Breast epithelium (tissue), 4 donors: ENCODE data around the gene RBBP8NL. TPM values are rescaled to one million over a fixed set of nuclear protein-coding genes. Genes with fewer than 3 reads are reported as not detected.
A peak's percentile ranks its signal among the peaks of the same experiment; 100 is the strongest.

Source experiments
- DNase-seq, 2 donors: peaks; one replicate each; pipeline ENCODE4 v3.0.0-alpha.2; 2019; ENCODE audit warnings: low spot score in 2 of 2
- H3K27ac ChIP-seq, 2 donors: fragments of 200-600 bp; sonication (generic) in 1 of 2; one replicate each; pipeline ENCODE4 v1.5.1; 2016 to 2019; ENCODE audit warnings: mild to moderate bottlenecking in 1 of 2
- H3K27me3 ChIP-seq, 2 donors: fragments of 200-600 bp; sonication (generic) in 1 of 2; one replicate each; pipeline versions ENCODE4 v1.5.1 to v1.6.0; 2017 to 2019; ENCODE audit warnings: control low read depth in 1 of 2, mild to moderate bottlenecking in 1 of 2
- H3K36me3 ChIP-seq: fragments of 200-600 bp; one replicate; pipeline ENCODE4 v1.5.1; 2019
- H3K4me1 ChIP-seq, 2 donors: fragments of 200-600 bp; sonication (generic); one replicate each; pipeline ENCODE4 v1.5.1; 2016 to 2019; ENCODE audit warnings: control low read depth in 1 of 2
- H3K4me3 ChIP-seq, 3 donors: fragments of 200-600 bp; sonication (generic); 1 replicate in 2 of 3; 2 replicates in 1 of 3; pipeline ENCODE4 v1.5.1; 2016 to 2019; ENCODE audit warnings: mild to moderate bottlenecking in 3 of 3, moderate library complexity in 2 of 3
- H3K9me3 ChIP-seq, 2 donors: fragments of 200-600 bp; sonication (generic) in 1 of 2; one replicate each; pipeline ENCODE4 v1.5.1; 2016 to 2019; ENCODE audit warnings: control low read depth in 1 of 2
- POLR2A ChIP-seq: fragments of 450-650 bp; IDR thresholded peaks from one replicate; pipeline ENCODE4 v1.6.1; 2016; ENCODE audit warnings: antibody characterized with exemption, mild to moderate bottlenecking, moderate library complexity
- POLR2AphosphoS5 ChIP-seq, 3 donors: sonication (generic); formaldehyde crosslinking; IDR thresholded peaks; one replicate each; pipeline ENCODE4 v1.6.1; 2017; ENCODE audit warnings: antibody characterized with exemption in 3 of 3
- intact Hi-C: fragments of 100-400 bp; cut with DNase I; formaldehyde crosslinking; loops from one replicate; pipeline ENCODE4 v1.15.1; 2023; ENCODE audit warnings: low total_unique reads
- total RNA-seq, 3 donors: library from RNA; depleted of rRNA; stranded (reverse); fragments of >200 nt; gene quantifications; one replicate each; pipeline ENCODE4 v1.1.0, GENCODE V29; 2016
- TF ChIP-seq, protein P1 (sequence below), 3 donors: fragments of 450-650 bp; IDR thresholded peaks; one replicate each; pipeline ENCODE4 v1.5.1; 2016 to 2017; ENCODE audit warnings: antibody characterized with exemption in 3 of 3, mild to moderate bottlenecking in 3 of 3, moderate library complexity in 3 of 3

RBBP8NL gene
- total RNA-seq, 3 donors from 2014 or later: 2.0 to 4.0 TPM; not detected in 1

DNA sequence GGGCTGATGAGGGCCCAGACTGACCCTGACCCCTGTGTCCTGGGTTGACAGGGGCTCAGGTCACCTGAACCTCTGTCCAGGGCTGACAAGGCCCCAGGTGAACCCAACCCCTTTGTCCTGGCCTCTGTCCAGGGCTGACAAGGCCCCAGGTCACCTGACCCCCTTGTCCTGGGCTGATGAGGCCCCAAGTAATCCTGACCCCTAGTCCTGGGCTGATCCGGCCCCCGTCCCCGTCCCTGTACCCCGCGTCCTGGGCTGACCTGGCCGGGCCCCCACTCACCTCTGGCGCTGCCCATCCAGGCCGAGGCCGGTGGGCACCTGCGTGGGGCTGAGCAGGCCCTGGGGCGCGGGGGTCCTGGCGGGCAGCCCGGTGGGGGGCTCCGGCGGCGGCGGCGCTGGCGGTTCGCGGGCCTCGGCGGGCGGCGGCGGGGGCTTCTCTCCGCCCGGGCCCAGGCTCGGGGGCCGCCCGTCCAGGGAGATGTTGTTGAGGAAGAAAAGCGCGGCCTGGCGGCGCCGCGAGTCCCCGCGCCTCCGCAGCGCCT, 20.6 kb downstream of the RBBP8NL start:
- DNase-seq: no peak
- Histone ChIP-seq H3K27ac (peak overlapping the region; percentile 62 to 84), H3K4me3 (peak overlapping the region; percentile 65 to 91 (median 65)), H3K9me3 (no peaks in the 10 kb centered on the region), H3K36me3 (no peaks in the 10 kb centered on the region), H3K27me3 (no peaks in the 10 kb centered on the region), H3K4me1 (peaks cover 11 to 32% of the 10 kb centered on the region in 2 donors)
- intact Hi-C loops: no loop called here
- TF ChIP-seq POLR2A (no peak), POLR2AphosphoS5 (IDR thresholded peaks at IDR 0.05) (no peak)

DNA sequence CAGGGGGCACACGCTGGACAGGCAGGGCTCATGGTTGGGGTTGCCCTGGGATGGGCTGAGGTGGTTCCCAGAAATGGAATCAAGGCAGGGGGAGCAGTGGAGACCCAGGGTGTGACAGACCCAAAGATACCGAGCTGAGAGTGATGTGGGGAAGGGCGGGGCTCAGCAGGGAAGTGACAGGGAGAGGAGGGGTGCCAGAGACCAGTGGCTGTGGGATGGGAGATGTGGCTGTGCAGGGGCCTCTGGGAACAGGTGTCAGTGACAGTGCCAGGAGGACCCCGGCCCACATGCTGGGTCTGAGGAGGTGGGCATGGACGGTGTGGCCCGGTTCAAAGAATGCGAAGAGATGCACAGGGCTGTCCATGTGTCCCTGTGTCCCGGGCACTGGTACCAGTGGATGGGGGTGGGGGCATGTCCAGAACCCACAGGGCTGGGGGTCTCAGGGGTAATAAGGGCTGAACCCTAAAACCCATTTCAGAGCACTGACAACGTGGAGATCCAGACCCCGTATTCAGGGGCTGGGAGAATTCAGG, 21.3 kb downstream of the RBBP8NL start:
- no peaks in the 10 kb centered on the region for H3K27me3 ChIP-seq
- DNase-seq: no peak
- H3K9me3 ChIP-seq: no peaks in the 10 kb centered on the region
- H3K27ac ChIP-seq: peak overlapping the region; percentile 62 to 84
- TF ChIP-seq, protein P1, sequence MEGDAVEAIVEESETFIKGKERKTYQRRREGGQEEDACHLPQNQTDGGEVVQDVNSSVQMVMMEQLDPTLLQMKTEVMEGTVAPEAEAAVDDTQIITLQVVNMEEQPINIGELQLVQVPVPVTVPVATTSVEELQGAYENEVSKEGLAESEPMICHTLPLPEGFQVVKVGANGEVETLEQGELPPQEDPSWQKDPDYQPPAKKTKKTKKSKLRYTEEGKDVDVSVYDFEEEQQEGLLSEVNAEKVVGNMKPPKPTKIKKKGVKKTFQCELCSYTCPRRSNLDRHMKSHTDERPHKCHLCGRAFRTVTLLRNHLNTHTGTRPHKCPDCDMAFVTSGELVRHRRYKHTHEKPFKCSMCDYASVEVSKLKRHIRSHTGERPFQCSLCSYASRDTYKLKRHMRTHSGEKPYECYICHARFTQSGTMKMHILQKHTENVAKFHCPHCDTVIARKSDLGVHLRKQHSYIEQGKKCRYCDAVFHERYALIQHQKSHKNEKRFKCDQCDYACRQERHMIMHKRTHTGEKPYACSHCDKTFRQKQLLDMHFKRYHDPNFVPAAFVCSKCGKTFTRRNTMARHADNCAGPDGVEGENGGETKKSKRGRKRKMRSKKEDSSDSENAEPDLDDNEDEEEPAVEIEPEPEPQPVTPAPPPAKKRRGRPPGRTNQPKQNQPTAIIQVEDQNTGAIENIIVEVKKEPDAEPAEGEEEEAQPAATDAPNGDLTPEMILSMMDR (IDR thresholded peaks at IDR 0.05): no peak
- TF ChIP-seq POLR2AphosphoS5 (IDR thresholded peaks at IDR 0.05): no peak
- no peak for TF ChIP-seq POLR2A
- peak overlapping the region; percentile 65 to 91 (median 65) for H3K4me3 ChIP-seq
- H3K36me3 ChIP-seq: no peaks in the 10 kb centered on the region
- peaks cover 11 to 32% of the 10 kb centered on the region in 2 donors for H3K4me1 ChIP-seq
- intact Hi-C loops: no loop called here

DNA sequence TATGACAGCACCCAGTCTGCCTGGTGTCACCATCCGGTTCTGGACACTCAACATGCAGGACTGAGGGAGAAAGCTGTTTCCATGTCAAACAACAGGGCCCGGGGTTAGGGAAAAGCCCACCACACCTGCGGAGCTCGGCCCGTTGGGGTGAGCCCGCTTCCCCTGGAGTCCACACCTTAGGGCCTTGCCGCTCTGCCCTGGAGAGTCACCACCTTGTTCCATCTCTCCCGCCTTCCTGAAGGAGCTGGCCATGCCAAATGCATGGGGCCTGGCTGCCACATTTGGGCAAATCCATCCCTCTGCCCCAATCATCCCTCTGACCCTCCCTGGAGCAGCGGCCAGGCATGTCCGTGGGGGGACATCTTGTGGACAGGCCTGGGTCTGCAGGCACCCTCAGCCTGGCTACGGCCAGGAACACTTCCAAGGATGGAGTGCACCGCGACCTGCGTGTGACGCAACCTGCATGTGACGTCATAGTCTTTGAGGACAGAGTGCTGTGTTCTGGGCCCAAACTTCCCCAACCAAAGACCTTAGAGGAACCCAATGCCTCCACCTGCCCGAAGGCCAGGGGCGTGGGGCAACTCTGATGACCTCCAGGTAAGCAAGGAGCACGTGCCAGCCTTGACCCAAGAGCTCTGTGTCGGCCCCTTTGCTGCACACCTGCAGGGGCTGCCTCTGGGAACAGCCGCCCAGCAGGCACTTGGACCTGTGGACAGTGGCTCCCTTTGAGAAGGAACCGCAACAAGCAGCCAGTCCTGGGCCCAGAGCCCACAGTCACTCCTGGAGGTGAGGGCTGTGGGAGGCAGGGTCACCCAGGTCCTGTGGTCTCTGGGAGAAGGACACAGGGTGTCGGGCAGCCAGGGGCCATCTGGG, 22.0 kb downstream of the RBBP8NL start:
- TF ChIP-seq POLR2AphosphoS5 (IDR thresholded peaks at IDR 0.05): no peak
- TF ChIP-seq, protein P1 (IDR thresholded peaks at IDR 0.05): peak in 1 of 3 donors; percentile 48
- no peaks in the 10 kb centered on the region for H3K27me3 ChIP-seq
- peak overlapping the region in 1 of 3 donors; percentile 91 for H3K4me3 ChIP-seq
- DNase-seq: no peak
- peak overlapping the region; percentile 17 to 84 for H3K27ac ChIP-seq
- H3K9me3 ChIP-seq: no peaks in the 10 kb centered on the region
- H3K36me3 ChIP-seq: no peaks in the 10 kb centered on the region
- H3K4me1 ChIP-seq: peaks cover 11 to 29% of the 10 kb centered on the region in 2 donors
- intact Hi-C loops: no loop called here

DNA sequence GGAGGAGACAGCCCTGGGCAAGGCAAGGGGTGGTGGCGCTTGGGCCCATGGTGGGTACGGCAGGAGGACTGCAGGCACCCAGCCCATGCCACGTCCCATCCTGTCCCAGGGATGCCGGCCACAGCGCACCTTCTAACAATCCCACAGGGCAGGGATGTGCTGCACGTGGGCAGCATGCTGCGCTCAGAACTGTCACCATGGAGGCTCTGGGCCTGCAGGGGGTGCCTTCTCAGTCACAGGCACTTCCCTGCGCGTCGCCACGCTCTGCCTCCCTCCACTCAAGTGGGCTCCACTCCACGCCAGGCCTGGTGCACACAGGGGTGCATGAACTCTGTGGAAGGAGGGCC, 22.6 kb downstream of the RBBP8NL start:
- H3K27ac ChIP-seq: no peak overlapping the region
- no peaks in the 10 kb centered on the region for H3K27me3 ChIP-seq
- no peaks in the 10 kb centered on the region for H3K36me3 ChIP-seq
- H3K4me1 ChIP-seq: peaks cover 11 to 23% of the 10 kb centered on the region in 2 donors
- H3K9me3 ChIP-seq: no peaks in the 10 kb centered on the region
- intact Hi-C loops: no loop called here
- H3K4me3 ChIP-seq: no peak overlapping the region
- TF ChIP-seq POLR2AphosphoS5 (IDR thresholded peaks at IDR 0.05) (no peak), POLR2A (no peak)
- TF ChIP-seq, protein P1 (IDR thresholded peaks at IDR 0.05): no peak
- no peak for DNase-seq

DNA sequence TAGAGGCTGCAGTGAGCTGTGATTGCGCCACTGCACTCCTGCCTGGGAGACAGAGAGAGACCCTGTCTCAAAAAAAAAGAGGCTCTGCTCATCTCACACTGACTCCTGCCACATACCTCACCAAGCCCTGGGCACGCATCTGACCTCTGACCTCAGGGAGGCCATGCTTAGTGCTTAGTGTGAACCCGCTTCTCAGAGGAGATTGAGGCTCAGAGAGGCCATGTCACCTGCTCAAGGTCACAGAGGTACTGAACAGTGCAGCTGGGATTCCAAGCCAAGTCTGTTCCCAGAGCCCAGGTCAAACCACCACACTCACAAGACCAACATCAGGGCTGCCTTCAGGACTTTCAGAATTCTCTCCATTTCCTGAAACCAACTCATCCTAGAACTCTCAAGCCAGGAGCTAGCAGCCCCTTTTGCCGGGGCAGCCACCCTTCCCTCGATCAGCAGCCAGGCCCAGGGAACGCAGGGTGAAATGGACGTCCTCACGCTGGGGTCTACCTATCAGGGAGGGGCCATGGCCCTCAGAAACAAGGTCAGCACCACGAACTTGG, 23.1 kb downstream of the RBBP8NL start:
- no peaks in the 10 kb centered on the region for H3K36me3 ChIP-seq
- no peak for DNase-seq
- H3K9me3 ChIP-seq: no peaks in the 10 kb centered on the region
- H3K4me3 ChIP-seq: no peak overlapping the region
- H3K27ac ChIP-seq: no peak overlapping the region
- peaks cover 11 to 18% of the 10 kb centered on the region in 2 donors for H3K4me1 ChIP-seq
- no peaks in the 10 kb centered on the region for H3K27me3 ChIP-seq
- no peak for TF ChIP-seq POLR2A
- TF ChIP-seq POLR2AphosphoS5 (IDR thresholded peaks at IDR 0.05): no peak
- TF ChIP-seq, protein P1 (IDR thresholded peaks at IDR 0.05): no peak
- intact Hi-C loops: no loop called here
